Fibroblast of the aortic adventitia (primary cell): Measurements from ENCODE around the gene HIGD1A. TPM values are rescaled to one million over a fixed set of nuclear protein-coding genes. Genes with fewer than 3 reads are reported as not detected.

ENCODE experiments used
- DNase-seq: peaks from one replicate; pipeline ENCODE4 v3.0.0-alpha.2; 2010; ENCODE audit warnings: low read depth
- H3K4me3 ChIP-seq: 2 replicates; pipeline ENCODE4 v1.5.1; 2011; ENCODE audit warnings: low read depth, mild to moderate bottlenecking, control low read depth, low read length, moderate library complexity
- total RNA-seq: library from RNA; depleted of rRNA; stranded (reverse); fragments of >200 nt; gene quantifications from 2 replicates; pipeline ENCODE4 v1.2.3, GENCODE V29; 2012; ENCODE audit warnings: low replicate concordance
- TF ChIP-seq, protein P1 (sequence below): IDR thresholded peaks from 2 replicates; pipeline ENCODE4 v1.5.1; 2011; ENCODE audit warnings: mild to moderate bottlenecking, low read length, control low read depth, inconsistent platforms; ENCODE audit not compliant: insufficient read depth

HIGD1A gene
- total RNA-seq, 1 donor: 163 TPM

DNA sequence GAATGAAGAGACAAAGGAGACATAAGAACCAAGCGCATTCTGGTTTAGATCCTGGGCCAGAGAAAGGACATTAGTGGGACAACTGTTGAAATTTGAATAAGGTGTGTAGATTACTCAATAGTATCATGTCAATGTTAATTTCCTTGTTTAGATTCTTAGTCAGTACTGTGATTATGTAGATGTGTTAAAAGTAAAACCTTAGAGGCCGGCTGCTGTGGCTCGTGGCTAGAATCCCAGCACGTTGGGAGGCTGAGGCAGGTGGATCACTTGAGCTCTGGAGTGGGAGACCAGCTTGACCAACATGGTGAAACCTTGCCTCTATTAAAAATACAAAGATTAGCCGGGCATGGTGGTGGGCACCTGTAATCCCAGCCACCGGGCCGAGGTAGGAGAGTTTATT, 44.7 kb upstream of the HIGD1A start:
- no peak overlapping the region for H3K4me3 ChIP-seq
- DNase-seq: no peak
- TF ChIP-seq, protein P1, sequence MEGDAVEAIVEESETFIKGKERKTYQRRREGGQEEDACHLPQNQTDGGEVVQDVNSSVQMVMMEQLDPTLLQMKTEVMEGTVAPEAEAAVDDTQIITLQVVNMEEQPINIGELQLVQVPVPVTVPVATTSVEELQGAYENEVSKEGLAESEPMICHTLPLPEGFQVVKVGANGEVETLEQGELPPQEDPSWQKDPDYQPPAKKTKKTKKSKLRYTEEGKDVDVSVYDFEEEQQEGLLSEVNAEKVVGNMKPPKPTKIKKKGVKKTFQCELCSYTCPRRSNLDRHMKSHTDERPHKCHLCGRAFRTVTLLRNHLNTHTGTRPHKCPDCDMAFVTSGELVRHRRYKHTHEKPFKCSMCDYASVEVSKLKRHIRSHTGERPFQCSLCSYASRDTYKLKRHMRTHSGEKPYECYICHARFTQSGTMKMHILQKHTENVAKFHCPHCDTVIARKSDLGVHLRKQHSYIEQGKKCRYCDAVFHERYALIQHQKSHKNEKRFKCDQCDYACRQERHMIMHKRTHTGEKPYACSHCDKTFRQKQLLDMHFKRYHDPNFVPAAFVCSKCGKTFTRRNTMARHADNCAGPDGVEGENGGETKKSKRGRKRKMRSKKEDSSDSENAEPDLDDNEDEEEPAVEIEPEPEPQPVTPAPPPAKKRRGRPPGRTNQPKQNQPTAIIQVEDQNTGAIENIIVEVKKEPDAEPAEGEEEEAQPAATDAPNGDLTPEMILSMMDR: no peak

DNA sequence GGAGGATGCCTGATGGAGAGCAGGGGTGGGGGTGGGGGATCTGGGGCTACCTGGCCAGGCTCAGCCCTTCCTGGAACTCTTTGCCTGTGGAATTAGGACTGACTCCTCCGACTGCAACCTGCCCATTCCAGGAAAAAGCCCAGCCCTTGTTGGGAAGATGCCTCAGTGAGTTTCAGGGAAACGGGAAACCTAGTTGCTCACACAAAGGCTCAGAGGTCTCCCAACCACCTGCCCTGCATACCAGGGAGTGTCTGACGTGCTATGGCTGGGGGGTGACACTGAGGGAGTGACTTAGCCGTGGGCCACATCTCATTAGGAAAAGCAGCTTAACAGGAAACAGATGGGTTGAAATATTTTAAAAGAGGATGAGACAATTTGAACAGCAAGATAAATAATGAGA, 43.4 kb upstream of the HIGD1A start:
- no peak for DNase-seq

DNA sequence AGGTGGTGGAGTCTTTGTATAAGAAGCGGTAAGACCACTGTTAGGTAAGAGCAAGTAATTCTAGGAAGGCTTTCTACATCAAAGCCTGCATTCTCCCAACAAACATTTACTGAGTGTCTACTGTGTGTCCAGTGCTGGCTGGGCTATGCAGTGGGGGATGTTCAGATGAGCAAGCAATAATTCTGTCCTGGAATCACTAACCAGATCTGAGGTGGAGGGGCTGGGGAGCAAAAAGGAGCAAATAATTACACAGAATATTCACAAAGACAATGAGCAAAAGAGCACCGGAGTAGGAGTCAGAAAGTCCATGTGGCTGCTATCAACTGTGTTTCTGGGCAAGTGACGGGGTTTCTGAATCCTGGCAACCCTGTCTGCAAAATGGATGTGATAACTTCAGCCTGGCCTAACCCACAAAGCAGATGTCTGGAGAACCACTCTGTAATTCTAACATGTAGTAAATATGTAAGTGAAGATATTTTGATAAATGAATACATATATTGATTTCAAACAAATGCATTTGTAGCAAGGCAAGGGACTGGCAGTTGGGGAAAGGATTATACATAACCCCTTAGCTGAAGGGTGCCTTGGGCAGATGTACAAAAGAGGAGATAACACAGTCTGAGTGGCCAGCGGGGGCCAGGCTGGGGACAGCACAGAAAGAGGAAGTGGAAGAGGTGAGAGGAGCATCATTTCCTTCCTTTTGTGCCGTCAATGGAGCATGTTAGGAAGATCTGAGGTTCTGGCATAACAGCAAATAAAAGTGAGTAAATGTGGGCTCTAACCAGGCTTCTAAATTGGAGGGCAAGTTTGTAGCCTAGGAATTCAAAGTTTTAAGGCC, 42.6 kb upstream of the HIGD1A start:
- no peak for DNase-seq
- H3K4me3 ChIP-seq: no peak overlapping the region
- TF ChIP-seq, protein P1: no peak

More for the DNA sequence above, 43.4 kb upstream of the HIGD1A start:
- no peak overlapping the region for H3K4me3 ChIP-seq
- TF ChIP-seq, protein P1: no peak

DNA sequence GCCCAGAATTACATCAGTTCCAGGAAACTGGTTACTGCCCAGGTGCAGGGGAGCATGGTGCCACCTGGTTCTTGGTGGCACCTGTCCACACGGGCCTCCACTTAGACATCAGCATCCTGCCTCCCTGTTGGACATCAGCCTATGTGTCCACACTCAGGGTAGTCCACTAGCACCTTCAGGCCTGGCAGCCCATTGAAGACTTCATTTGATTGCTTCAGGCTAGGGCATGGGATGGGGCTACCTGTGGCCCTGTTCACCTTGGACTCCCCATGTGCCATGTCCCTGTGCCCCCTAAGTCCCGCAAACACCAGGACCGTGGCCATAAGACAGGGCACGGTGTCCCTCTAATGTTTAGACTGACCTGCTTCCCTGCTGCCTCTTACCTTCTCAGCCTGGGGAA, 40.5 kb upstream of the HIGD1A start:
- H3K4me3 ChIP-seq: no peak overlapping the region
- DNase-seq: no peak
- TF ChIP-seq, protein P1: no peak

DNA sequence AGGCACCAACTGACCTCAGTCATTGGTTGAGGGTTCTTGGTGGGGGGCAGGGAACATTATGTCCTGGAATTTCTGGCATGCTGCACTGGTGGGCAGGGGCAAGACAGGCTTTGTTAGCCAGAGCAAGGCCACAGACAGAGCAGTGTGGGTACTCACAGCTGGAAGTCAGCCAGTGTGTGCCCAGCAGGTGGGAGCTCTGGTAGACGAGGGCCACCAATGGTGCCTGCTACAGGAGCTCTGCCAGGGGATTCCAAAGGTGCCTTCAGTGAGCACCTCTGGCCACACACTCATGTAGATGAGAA, 40.1 kb upstream of the HIGD1A start:
- TF ChIP-seq, protein P1: no peak
- no peak overlapping the region for H3K4me3 ChIP-seq
- DNase-seq: no peak

DNA sequence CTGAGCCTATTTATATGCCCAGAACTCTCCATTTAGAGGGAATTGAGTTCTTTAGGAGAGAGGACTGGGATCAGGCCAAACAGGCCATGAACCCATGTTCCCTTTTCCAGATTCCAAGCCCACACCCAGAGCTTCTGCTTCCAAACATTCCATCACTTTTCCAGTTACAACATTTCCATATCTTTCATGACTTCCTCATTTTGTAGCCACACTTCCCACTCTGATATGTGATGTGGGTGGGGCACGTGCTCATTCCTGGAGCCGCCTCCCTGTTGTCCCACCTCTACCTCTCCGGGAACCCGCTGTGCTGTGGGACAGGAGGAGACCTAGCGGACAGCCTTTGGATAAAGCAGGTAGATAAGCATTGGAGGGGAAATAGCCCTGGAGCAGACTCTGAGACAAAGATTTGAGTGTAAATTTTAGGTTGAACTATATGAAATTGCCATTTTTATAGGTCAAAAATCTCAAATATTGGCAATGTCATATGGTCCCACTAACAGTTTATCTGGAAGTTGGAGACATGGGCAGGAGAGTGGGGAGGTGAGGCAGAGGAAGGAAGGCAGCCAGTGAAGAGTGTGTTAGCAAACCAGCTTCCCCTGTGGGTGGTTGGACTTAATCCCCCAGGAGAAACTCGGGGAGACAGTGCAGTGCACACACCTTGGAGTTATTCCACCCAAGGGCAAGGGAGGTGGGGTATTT, 39.6 kb upstream of the HIGD1A start:
- no peak overlapping the region for H3K4me3 ChIP-seq
- TF ChIP-seq, protein P1: no peak
- DNase-seq: peak; percentile 40
